H1 (cell line): ENCODE measurements around the gene BAAT. TPM values are rescaled to one million over a fixed set of nuclear protein-coding genes. Genes with fewer than 3 reads are reported as not detected.

Experiments
- polyA plus RNA-seq, 7 experiments: library from polyadenylated mRNA; depleted of rRNA in 3 of 7; stranded (reverse) in 5 of 7; unstranded in 2 of 7; fragments of >200 nt in 5 of 7; fragments of 200-250 nt in 2 of 7; gene quantifications; 1 replicate in 5 of 7; 2 replicates in 1 of 7; 4 replicates in 1 of 7; pipeline versions ENCODE4 v1.2.1 to v1.2.3, GENCODE V29; 2011 to 2013; ENCODE audit warnings: missing spikeins in 2 of 7, mixed read lengths in 2 of 7
- total RNA-seq: library from RNA; stranded (reverse); fragmentation: NEBNext Ultra II Directional; extraction: Animal tissue kit (Norgen Biotek cat#: 25700); gene quantifications from 2 replicates; pipeline ENCODE4 v1.2.1, GENCODE V29; 2021
- TF ChIP-seq, protein P1 (sequence below): fragments of 300-600 bp; sonication (generic); IDR thresholded peaks from 2 replicates; pipeline ENCODE4 v1.7.1; 2012; ENCODE audit warnings: low read length, moderate library complexity, mild to moderate bottlenecking, inconsistent platforms; ENCODE audit not compliant: insufficient replicate concordance

The BAAT gene
- total and polyA plus RNA-seq, 2 of the 8 experiments (the other 6 are each of a cell fraction or from before 2014, with no cell fraction given): 0.09 to 0.17 TPM

DNA sequence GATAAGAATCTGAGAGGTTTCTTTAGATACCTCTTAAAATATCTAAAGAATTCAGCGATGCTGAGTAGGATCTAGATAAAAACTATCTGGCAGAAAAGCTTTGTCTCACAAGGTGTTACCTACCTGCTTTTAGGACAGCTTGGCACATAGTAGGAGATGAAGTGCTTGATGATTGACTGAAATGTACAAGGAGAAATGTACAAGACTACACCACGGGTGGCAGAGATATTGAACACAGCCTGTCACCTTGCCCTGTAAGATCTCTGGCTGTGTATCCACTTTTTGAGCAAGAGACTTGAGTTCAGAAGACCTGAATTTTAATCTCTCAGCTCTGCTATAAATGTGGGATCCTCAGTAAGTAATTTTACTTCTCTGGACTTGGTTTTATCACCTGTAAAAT lies 35.1 kb upstream of the BAAT start (continued):
- TF ChIP-seq, protein P1, sequence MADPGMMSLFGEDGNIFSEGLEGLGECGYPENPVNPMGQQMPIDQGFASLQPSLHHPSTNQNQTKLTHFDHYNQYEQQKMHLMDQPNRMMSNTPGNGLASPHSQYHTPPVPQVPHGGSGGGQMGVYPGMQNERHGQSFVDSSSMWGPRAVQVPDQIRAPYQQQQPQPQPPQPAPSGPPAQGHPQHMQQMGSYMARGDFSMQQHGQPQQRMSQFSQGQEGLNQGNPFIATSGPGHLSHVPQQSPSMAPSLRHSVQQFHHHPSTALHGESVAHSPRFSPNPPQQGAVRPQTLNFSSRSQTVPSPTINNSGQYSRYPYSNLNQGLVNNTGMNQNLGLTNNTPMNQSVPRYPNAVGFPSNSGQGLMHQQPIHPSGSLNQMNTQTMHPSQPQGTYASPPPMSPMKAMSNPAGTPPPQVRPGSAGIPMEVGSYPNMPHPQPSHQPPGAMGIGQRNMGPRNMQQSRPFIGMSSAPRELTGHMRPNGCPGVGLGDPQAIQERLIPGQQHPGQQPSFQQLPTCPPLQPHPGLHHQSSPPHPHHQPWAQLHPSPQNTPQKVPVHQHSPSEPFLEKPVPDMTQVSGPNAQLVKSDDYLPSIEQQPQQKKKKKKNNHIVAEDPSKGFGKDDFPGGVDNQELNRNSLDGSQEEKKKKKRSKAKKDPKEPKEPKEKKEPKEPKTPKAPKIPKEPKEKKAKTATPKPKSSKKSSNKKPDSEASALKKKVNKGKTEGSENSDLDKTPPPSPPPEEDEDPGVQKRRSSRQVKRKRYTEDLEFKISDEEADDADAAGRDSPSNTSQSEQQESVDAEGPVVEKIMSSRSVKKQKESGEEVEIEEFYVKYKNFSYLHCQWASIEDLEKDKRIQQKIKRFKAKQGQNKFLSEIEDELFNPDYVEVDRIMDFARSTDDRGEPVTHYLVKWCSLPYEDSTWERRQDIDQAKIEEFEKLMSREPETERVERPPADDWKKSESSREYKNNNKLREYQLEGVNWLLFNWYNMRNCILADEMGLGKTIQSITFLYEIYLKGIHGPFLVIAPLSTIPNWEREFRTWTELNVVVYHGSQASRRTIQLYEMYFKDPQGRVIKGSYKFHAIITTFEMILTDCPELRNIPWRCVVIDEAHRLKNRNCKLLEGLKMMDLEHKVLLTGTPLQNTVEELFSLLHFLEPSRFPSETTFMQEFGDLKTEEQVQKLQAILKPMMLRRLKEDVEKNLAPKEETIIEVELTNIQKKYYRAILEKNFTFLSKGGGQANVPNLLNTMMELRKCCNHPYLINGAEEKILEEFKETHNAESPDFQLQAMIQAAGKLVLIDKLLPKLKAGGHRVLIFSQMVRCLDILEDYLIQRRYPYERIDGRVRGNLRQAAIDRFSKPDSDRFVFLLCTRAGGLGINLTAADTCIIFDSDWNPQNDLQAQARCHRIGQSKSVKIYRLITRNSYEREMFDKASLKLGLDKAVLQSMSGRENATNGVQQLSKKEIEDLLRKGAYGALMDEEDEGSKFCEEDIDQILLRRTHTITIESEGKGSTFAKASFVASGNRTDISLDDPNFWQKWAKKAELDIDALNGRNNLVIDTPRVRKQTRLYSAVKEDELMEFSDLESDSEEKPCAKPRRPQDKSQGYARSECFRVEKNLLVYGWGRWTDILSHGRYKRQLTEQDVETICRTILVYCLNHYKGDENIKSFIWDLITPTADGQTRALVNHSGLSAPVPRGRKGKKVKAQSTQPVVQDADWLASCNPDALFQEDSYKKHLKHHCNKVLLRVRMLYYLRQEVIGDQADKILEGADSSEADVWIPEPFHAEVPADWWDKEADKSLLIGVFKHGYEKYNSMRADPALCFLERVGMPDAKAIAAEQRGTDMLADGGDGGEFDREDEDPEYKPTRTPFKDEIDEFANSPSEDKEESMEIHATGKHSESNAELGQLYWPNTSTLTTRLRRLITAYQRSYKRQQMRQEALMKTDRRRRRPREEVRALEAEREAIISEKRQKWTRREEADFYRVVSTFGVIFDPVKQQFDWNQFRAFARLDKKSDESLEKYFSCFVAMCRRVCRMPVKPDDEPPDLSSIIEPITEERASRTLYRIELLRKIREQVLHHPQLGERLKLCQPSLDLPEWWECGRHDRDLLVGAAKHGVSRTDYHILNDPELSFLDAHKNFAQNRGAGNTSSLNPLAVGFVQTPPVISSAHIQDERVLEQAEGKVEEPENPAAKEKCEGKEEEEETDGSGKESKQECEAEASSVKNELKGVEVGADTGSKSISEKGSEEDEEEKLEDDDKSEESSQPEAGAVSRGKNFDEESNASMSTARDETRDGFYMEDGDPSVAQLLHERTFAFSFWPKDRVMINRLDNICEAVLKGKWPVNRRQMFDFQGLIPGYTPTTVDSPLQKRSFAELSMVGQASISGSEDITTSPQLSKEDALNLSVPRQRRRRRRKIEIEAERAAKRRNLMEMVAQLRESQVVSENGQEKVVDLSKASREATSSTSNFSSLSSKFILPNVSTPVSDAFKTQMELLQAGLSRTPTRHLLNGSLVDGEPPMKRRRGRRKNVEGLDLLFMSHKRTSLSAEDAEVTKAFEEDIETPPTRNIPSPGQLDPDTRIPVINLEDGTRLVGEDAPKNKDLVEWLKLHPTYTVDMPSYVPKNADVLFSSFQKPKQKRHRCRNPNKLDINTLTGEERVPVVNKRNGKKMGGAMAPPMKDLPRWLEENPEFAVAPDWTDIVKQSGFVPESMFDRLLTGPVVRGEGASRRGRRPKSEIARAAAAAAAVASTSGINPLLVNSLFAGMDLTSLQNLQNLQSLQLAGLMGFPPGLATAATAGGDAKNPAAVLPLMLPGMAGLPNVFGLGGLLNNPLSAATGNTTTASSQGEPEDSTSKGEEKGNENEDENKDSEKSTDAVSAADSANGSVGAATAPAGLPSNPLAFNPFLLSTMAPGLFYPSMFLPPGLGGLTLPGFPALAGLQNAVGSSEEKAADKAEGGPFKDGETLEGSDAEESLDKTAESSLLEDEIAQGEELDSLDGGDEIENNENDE: no peak
- TF ChIP-seq, all 59 proteins: peak for 0
